ENCODE measurements around the gene TMEM61. TPM values are rescaled to one million over a fixed set of nuclear protein-coding genes. Genes with fewer than 3 reads are reported as not detected.
A peak's percentile ranks its signal among the peaks of the same experiment; 100 is the strongest.

Gene TMEM61
- total RNA-seq, 1 donor from 2014 or later: not detected

GRCh38 chr1:54979327-54979891 is 1.0 kb upstream of the TMEM61 start:
- intact Hi-C loops (cut with DNase I): no loop called here
- DNase-seq (ENCODE audit: missing footprints): no peak
- no peak for ATAC-seq

- intact Hi-C loops (cut with DNase I): no loop called here
- no peak for ATAC-seq
- DNase-seq (ENCODE audit: missing footprints): no peak
Measured at GRCh38 chr1:54980046-54980527, 341 bp upstream of the TMEM61 start.

GRCh38 chr1:54981466-54981865 is 1.0 kb downstream of the TMEM61 start:
- DNase-seq (ENCODE audit: missing footprints) (no peak), ATAC-seq (no peak)
- intact Hi-C loops (cut with DNase I): no loop called here

- no peak for DNase-seq (ENCODE audit: missing footprints)
- no peak for ATAC-seq
- intact Hi-C loops (cut with DNase I): no loop called here
Measured at GRCh38 chr1:54982739-54983138, 2.3 kb downstream of the TMEM61 start.

GRCh38 chr1:54984131-54984842 is 3.9 kb downstream of the TMEM61 start:
- ATAC-seq (no peak), DNase-seq (ENCODE audit: missing footprints) (no peak)
- intact Hi-C loops (cut with DNase I): no loop called here

- intact Hi-C loops (cut with DNase I): no loop called here
- ATAC-seq (no peak), DNase-seq (ENCODE audit: missing footprints) (no peak)
Measured at GRCh38 chr1:54985556-54985955, 5.1 kb downstream of the TMEM61 start.

- no peak for DNase-seq (ENCODE audit: missing footprints)
Measured at GRCh38 chr1:54986025-54986424, 5.6 kb downstream of the TMEM61 start.

GRCh38 chr1:54986533-54986932 is 6.1 kb downstream of the TMEM61 start:
- ATAC-seq: no peak
- intact Hi-C loops (cut with DNase I): no loop called here
- DNase-seq (ENCODE audit: missing footprints): no peak

More at GRCh38 chr1:54986025-54986424, 5.6 kb downstream of the TMEM61 start:
- no peak for ATAC-seq
- intact Hi-C loops (cut with DNase I): no loop called here

- DNase-seq (ENCODE audit: missing footprints) (no peak), ATAC-seq (no peak)
- intact Hi-C loops (cut with DNase I): no loop called here
Measured at GRCh38 chr1:54987427-54987826, 7.0 kb downstream of the TMEM61 start.

- DNase-seq (ENCODE audit: missing footprints) (no peak), ATAC-seq (no peak)
- intact Hi-C loops (cut with DNase I): no loop called here
Measured at GRCh38 chr1:54987919-54988705, 7.7 kb downstream of the TMEM61 start.

GRCh38 chr1:54988975-54989374 is 8.5 kb downstream of the TMEM61 start:
- intact Hi-C loops (cut with DNase I): no loop called here
- DNase-seq (ENCODE audit: missing footprints) (no peak), ATAC-seq (no peak)

- ATAC-seq (no peak), DNase-seq (ENCODE audit: missing footprints) (no peak)
- intact Hi-C loops (cut with DNase I): no loop called here
Measured at GRCh38 chr1:54989473-54989872, 9.0 kb downstream of the TMEM61 start.

- intact Hi-C loops (cut with DNase I): no loop called here
- ATAC-seq (peak; percentile 82), DNase-seq (ENCODE audit: missing footprints) (no peak)
Measured at GRCh38 chr1:54989968-54990810, 9.8 kb downstream of the TMEM61 start.

- intact Hi-C loops (cut with DNase I): no loop called here
- no peak for ATAC-seq
- DNase-seq (ENCODE audit: missing footprints): no peak
Measured at GRCh38 chr1:54990916-54991315, 10.5 kb downstream of the TMEM61 start.

GRCh38 chr1:54991939-54992338 is 11.5 kb downstream of the TMEM61 start:
- ATAC-seq (no peak), DNase-seq (ENCODE audit: missing footprints) (no peak)
- intact Hi-C loops (cut with DNase I): no loop called here

GRCh38 chr1:54993140-54993539 is 12.7 kb downstream of the TMEM61 start:
- no peak for DNase-seq (ENCODE audit: missing footprints)
- ATAC-seq: no peak
- intact Hi-C loops (cut with DNase I): no loop called here

GRCh38 chr1:54994355-54994990 is 14.0 kb downstream of the TMEM61 start:
- intact Hi-C loops (cut with DNase I): no loop called here
- ATAC-seq: no peak
- DNase-seq (ENCODE audit: missing footprints): no peak

GRCh38 chr1:54995013-54995760 is 14.8 kb downstream of the TMEM61 start:
- intact Hi-C loops (cut with DNase I): no loop called here
- no peak for DNase-seq (ENCODE audit: missing footprints)
- no peak for ATAC-seq
